ENCODE data around the gene CDH13. TPM values are rescaled to one million over a fixed set of nuclear protein-coding genes. Genes with fewer than 3 reads are reported as not detected.

Gene CDH13
- polyA plus RNA-seq, 2 of the 4 experiments (the other 2 are of a cell fraction): not detected

GRCh38 chr16:83603723-83604570 is 977.2 kb downstream of the CDH13 start (continued):
- no peak for TF ChIP-seq ZC3H11A (IDR thresholded peaks at IDR 0.05)

- Histone ChIP-seq H3K27ac (no peak overlapping the region), H3K9me3 (no peaks in the 10 kb centered on the region), H3K4me2 (no peak overlapping the region), H3K4me1 (no peaks in the 10 kb centered on the region), H3K4me3 (no peak overlapping the region)
- TF ChIP-seq CBX2 (IDR thresholded peaks at IDR 0.05; ENCODE audit: borderline replicate concordance, low read depth) (no peak), RARB (CRISPR knock-in tag; IDR thresholded peaks at IDR 0.05) (no peak), FOSB (CRISPR knock-in tag; IDR thresholded peaks at IDR 0.05) (no peak), NFE2L2 (conservative IDR thresholded peaks at IDR 0.05; ENCODE audit: low read length) (no peak), HDAC2 (IDR thresholded peaks at IDR 0.05) (no peak), TP53 (CRISPR knock-in tag; IDR thresholded peaks at IDR 0.05) (no peak), ZFP36 (IDR thresholded peaks at IDR 0.05; ENCODE audit: borderline replicate concordance, partially characterized antibody) (no peak), ZSCAN20 (CRISPR knock-in tag; IDR thresholded peaks at IDR 0.05) (no peak), POLR2A (IDR thresholded peaks at IDR 0.05; ENCODE audit: low read length) (no peak), KDM5A (IDR thresholded peaks at IDR 0.05) (no peak), USF2 (IDR thresholded peaks at IDR 0.05) (no peak), TFCP2L1 (CRISPR knock-in tag; IDR thresholded peaks at IDR 0.05) (no peak), RNF2 (IDR thresholded peaks at IDR 0.05; ENCODE audit: borderline replicate concordance, low read depth) (no peak), E2F6 (IDR thresholded peaks at IDR 0.05; ENCODE audit: borderline replicate concordance, low read depth) (no peak), HMGXB4 (CRISPR knock-in tag; IDR thresholded peaks at IDR 0.05; ENCODE audit: borderline replicate concordance) (no peak)
- ATAC-seq: peak; percentile 64 to 69; a peak in 4 of 6 replicates
- no peak for FAIRE-seq
- peak; percentile 8 to 16 for DNase-seq (ENCODE audit: low read depth in 1 of 2, low spot score in 1 of 2)
- POLR2A ChIA-PET: no interaction called here
- 4% methylated on average over 7 of the region's 7 CpGs for WGBS (ENCODE audit: missing lambda C conversion rate)
- CTCF ChIA-PET: interaction anchor here (0.7 to 1.0 kb wide), 2 partner anchors 9 to 106 kb away, joined by 3 read pairs; no protein-coding TSS in a partner anchor
Measured at GRCh38 chr16:83606486-83607030, 979.8 kb downstream of the CDH13 start.

GRCh38 chr16:83609178-83609577 is 982.4 kb downstream of the CDH13 start:
- H3K9me3 ChIP-seq: no peaks in the 10 kb centered on the region
- ATAC-seq: no peak
- WGBS (ENCODE audit: missing lambda C conversion rate): 18% methylated on average over 4 of the region's 4 CpGs
- H3K4me3 ChIP-seq: no peak overlapping the region
- ChIA-PET POLR2A (no interaction called here), CTCF (no interaction called here)
- no peak overlapping the region for H3K4me2 ChIP-seq
- no peak overlapping the region for H3K27ac ChIP-seq
- no peak for DNase-seq (ENCODE audit: low read depth in 1 of 2, low spot score in 1 of 2)
- no peak for FAIRE-seq
- no peak for TF ChIP-seq RAD21 (conservative IDR thresholded peaks at IDR 0.05 in 1 of 2, IDR thresholded peaks at IDR 0.05 in 1 of 2)
- TF ChIP-seq ESRRA (IDR thresholded peaks at IDR 0.05; ENCODE audit: borderline replicate concordance, low read length): no peak
- TF ChIP-seq RCOR1 (IDR thresholded peaks at IDR 0.05; ENCODE audit: low read depth, low read length): no peak
- TF ChIP-seq ATOH8 (CRISPR knock-in tag; IDR thresholded peaks at IDR 0.05; ENCODE audit: low read depth): no peak
- TF ChIP-seq CEBPB (IDR thresholded peaks at IDR 0.05): no peak
- TF ChIP-seq CBX2 (IDR thresholded peaks at IDR 0.05; ENCODE audit: borderline replicate concordance, low read depth): no peak
- no peak for TF ChIP-seq HOXA7 (CRISPR knock-in tag; IDR thresholded peaks at IDR 0.05)
- TF ChIP-seq NPAS2 (CRISPR knock-in tag; IDR thresholded peaks at IDR 0.05; ENCODE audit: borderline replicate concordance): no peak
- TF ChIP-seq FOSB (CRISPR knock-in tag; IDR thresholded peaks at IDR 0.05): no peak
- no peak for TF ChIP-seq PBX3 (IDR thresholded peaks at IDR 0.05)
- no peak for TF ChIP-seq HDAC2 (IDR thresholded peaks at IDR 0.05)
- no peak for TF ChIP-seq HOXB5 (CRISPR knock-in tag; IDR thresholded peaks at IDR 0.05)
- TF ChIP-seq RNF2 (IDR thresholded peaks at IDR 0.05; ENCODE audit: borderline replicate concordance, low read depth): no peak
- no peak for TF ChIP-seq ELK1 (IDR thresholded peaks at IDR 0.05; ENCODE audit: low read depth, low read length)
- TF ChIP-seq BHLHE40 (IDR thresholded peaks at IDR 0.05; ENCODE audit: low read depth, low read length): no peak
- no peak for TF ChIP-seq ZC3H11A (IDR thresholded peaks at IDR 0.05)
- no peaks in the 10 kb centered on the region for H3K4me1 ChIP-seq
